NCI-H1417 (cell line): ENCODE data around the gene DCAF10.
"Not testable (repeated sequence)": the region's sequence is repeated elsewhere in the genome, so short reads cannot be mapped to it uniquely, and the experiment has no call there.

Experiments used
- DNase-seq, 3 experiments: peaks; one replicate each; lab custom pipeline; 2025; lab: John Stamatoyannopoulos, UW

Gene DCAF10

DNA sequence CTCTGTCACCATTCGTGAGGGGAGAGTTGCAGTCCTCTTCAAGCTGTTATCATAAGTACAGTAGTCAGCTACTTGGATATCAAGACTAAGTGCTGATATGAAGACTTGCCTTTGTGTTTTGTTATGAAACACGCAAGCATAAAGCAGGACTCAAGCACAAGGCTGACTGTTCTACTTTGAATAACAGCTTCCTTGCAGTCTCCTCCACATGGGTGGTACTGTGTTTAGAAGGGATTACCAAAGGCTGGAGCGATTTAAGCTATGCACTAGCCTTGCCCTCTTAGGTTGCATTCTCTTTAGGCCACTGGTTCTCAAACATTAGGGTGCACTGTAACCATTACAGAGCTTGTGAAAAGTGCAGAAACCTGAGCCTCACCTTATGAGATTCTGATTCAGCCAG lies 61.9 kb downstream of the DCAF10 start:
- DNase-seq: no peak

- DNase-seq: no peak
These were observed 69.6 kb downstream of the DCAF10 start for GRCh38 chr9:37870081-37870798.

DNA sequence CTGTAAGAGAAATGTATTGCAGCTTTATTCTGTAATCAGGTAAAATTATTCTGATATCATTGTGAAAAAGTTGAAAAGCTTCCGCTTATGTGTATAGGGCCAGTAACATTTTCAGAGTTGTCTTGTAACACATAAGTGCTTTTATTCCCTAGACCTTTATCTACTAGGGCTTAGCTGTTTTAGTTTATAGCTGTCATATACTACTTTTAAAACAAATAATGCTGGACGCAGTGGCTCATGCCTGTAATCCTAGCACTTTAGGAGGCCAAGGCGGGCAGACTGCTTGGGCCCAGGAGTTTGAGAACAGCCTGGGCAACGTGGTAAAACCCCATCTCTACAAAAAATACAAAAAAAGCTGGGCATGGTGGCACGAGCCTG lies 70.2 kb downstream of the DCAF10 start:
- DNase-seq: no peak

DNA sequence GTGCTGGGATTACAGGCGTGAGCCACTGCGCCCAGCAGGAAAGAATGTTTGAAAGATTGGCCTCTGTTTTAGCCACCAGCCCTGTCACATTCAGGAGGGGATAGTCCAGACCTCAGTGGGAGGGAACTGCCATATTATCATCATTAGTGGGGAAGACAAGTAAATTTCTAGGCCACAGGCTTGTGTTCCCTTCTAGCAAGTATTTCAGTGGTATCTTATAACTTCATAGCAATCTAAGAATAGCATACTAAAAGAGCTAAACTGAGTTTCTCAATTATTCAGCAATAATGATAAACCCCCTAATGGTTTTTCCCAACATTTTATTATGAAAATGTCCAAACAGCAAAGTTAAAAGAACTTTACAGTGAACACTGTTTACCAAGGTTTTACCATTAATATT lies 73.4 kb downstream of the DCAF10 start:
- DNase-seq: no peak

DNA sequence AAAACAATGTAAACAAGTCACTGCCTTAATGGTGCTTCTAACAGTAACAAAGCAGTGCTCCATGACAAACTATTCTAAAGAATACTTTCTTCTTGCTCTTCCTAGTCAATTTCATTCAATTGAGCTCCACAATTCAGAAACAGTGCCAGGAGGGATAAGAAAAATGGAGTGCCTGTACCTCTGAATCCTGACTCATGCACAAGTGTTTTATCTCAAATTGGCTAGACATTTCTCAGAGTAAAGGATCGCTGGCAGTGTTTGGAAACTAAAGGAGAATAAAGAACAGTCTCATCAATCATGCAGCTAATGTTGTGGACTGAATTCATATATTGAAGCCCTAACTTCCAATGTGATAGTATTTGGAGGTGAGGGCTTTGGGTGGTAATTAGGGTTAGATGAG lies 75.8 kb downstream of the DCAF10 start:
- DNase-seq: no peak

GRCh38 chr9:37880916-37881479 lies 80.4 kb downstream of the DCAF10 start:
- no peak for DNase-seq

DNA sequence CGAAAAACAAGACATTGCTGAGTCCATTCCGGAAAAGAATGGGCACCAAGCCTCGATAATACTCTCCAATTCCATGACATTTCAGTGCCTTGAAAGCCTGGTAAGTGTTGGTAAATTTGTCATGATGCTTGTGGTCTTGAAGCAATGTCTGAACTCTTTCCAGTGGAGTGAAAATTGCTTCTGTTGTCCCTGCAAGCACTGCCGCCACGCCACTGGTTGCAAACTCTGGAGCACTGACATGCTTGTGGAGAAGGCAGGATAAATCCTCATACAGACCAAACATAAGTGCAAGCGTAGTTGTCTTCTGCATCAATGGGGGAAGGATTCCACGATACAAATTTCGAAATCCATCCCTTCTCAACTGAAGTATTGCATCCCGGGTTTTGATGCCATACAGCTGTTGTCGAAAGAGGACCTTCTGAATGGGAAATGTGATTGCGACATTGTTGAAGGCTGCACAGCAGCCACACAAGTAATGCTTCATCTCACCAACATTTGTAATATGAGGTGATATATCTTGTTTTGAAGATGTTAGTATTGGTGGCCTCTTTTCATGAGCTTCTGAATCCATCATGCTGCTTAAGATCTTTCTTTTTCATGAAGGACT lies 87.5 kb downstream of the DCAF10 start:
- not testable (repeated sequence) for DNase-seq

- no peak for DNase-seq
These were observed 88.9 kb downstream of the DCAF10 start for GRCh38 chr9:37889536-37889935.

DNA sequence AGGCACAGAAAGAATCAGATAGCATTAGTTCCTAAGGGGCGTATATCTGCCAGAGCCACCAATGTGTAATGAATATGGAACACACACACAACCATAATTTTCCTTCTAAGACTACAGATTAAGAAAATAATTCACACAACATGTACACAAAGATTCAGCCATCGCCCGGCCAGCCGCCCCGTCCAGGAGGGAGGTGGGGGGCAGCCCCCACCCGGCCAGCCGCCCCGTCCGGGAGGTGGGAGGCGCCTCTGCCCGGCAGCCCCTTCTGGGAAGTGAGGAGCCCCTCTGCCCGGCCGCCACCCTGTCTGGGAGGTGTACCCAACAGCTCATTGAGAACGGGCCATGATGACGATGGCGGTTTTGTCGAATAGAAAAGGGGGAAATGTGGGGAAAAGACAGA lies 90.4 kb downstream of the DCAF10 start:
- not testable (repeated sequence) for DNase-seq

DNA sequence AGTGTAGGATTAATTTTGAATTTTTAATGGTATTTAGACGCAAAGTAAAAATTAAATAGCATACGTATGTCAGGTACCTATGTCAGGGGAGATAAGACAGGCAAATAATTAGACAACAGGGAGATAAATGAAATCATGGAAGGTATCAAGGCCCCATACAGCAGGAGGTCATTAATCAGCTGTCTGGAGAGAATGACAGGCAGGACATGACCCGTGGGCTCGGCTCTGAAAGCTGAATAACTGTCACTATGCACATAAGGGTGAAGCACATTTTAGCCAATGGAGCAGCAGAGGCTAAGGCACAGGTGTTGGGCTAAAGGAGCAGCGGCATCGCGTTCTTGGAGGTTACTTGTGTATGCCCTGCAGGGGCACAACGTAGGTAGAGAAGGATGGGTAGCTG lies 91.5 kb downstream of the DCAF10 start:
- DNase-seq: peak in 1 of 3 experiments; percentile 4

- no peak for DNase-seq
These were observed 97.1 kb downstream of the DCAF10 start for GRCh38 chr9:37897665-37898064.

DNA sequence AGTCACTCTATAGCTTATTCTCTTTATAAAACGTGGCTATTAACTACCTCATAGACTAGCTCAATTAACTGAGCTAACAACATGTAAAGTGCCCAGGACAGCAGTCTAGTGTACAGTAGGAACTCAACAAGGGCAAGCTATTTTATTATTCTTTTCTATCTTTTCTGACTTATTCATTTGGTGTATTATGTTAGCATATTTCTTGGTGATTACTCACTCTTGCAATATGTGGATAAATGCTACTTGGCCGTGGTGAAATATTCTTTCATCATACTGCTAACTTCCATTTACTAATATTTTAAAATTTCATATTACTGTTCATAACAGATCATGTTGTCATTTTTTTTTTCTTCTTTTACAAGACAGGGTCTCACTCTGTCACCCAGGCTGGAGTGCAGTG lies 98.4 kb downstream of the DCAF10 start:
- no peak for DNase-seq

- no peak for DNase-seq
These were observed 101.5 kb downstream of the DCAF10 start for GRCh38 chr9:37902131-37902530.

DNA sequence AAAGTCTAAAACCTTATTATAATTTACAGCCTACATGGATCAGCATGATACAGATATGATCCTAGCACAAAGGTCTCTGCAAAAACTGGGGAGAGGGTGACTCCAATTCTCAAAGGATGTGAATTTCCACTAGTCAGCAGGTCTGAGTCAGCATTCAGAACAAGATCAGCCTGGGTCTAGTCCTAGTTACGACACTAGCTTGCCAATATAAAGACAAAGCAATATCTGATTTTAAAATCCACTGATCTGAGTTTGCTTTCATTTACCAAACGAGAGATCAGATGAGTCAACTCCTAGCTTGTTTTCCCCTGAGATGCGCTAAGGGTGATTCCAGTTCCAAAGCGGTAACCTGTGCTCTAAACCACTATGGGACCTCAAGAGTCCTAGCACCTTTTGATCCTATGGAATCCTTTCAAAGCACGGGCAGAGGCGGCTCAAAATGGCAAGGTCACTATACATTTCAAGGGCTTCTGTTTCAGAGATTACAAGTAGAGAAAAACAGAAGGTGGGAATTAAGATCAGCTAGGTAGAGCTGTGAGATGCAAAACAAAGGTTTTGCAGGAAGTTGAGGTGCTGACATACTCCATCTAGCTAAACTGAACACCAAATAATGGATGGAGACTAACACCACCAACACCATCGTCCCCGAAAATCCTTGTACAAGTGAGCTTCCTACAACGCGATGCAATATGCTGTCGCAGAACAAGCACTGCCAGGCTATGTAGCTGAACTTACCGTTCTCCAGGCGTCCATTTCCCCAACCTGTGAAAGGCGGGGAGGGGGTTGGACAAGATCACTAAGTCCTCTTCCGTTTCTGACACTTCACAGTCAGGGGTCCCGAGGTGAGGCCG lies 102.4 kb downstream of the DCAF10 start:
- peak in 2 of 3 experiments; percentile 57 to 62 for DNase-seq

- peak; percentile 90 to 93 (median 91) for DNase-seq
These were observed 103.2 kb downstream of the DCAF10 start, which contains the start of gene SLC25A51 for GRCh38 chr9:37903647-37904444. Gene SLC25A51, minus strand, starts transcription at chr9:37904127. Its CDS starts 15,577 bp downstream, at chr9:37888550.

DNA sequence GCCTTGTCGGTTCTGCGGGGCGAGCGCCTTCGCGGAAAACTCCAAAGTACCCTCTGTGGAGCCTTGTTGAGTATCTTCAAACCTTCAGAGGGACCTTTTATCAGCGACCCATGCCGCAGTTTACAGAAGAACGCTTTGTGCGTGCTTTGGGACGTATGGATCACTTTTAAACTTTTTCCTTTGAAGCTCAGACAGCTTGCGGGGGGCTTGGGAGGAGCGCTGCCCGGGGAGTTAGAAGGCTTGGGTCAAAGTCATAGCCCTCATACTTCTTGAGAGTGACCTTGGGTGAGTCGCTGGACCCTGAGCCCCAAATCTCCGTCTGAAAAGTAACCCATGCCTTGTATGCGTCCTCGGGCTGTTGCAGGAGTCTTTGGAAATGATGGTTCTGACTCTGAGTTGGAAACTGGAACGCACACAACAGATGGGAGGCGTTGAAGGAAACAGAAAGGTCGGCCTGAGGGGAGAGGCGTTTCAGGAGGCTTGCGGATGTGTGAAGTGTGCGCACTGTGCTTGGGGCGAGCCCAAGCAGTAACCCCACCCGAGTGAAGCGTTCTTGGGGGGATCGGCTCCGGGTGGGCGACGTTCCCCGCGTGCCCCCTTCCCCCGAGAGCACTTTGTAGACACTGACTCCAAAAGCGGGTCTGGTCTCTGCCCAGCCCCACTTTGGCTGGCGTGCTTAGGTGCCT lies 104.0 kb downstream of the DCAF10 start:
- peak in 1 of 3 experiments; percentile 75 for DNase-seq

DNA sequence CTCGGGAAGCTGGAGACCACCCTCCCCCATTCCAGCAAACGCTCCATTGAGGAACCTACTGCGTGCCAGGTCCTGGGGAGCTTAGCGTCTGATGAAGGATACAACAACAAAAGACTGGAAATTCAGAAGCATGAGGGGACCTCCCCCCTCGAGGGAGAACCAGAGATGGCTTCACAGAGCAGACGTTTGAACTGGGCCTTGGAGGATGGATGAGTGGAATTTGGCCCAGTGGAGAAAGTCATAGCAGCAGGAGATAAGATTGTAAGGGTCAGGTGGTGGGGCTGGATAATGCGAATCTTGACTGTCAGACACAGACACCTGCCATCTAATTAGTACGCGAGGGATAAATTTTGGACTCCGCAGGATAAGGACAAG lies 104.5 kb downstream of the DCAF10 start:
- DNase-seq: peak in 2 of 3 experiments; percentile 11 to 52

DNA sequence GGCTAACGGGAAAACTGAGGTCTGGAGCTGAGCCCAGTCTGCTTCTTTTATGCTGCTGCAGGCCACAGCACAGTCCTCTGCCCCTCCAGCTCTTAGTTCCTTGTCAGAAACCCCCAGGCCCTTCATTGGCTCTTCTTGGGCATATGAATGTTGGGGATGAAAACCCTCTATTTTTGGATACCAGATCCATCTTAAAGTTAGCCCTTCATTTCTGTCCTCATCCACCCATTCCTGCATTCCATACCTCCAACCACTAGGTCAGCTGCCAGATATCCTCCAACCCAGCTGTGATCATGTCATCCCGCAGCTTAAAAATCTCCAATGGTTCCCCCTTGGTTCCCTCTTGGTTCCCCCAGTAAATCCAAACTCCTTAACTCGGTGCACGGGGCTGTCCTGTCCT lies 105.2 kb downstream of the DCAF10 start:
- no peak for DNase-seq

DNA sequence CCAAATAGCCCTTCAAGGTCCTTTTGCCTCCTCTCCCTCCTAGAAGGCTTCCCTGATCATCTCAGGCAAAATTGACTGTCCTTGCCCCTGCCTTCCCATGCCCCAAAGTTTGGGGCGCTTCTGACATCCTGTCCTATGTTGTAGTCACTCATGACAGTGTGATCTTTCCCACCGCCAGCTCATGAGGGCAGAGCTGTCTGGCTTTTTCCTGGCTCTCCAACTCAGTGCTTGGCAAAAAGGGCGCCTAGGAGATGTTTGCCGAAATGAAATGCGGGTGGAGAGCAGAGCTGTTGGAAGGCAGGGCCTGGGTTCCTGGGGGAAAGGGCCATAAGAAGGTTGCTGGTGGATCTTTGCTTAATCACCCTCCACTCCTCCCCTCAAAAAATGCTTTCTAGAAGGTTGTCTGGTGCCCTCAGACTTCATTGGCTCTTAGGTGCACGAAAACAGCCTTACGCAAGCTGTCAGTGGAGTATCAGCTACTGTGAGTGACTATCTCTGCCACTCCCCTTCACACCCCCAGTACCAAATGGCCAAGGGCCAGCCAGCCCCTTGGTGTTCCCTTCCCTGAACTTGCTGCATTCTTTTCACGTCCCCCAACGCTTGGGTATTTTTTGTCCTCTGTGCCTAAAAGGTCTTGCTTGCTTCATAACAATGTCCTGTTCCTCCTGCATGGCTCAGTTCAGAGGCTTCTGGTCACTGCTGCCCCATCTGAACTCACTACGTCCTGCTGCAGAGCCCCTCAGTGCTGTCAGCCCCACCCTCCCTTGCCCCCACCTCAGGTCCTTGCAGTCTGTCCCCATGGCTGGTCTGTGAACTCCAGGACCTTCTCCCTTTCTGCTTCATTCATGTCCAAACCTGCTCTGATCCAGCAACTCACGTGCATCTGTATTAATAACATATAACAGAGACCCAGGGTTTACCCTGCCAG lies 106.0 kb downstream of the DCAF10 start:
- no peak for DNase-seq

DNA sequence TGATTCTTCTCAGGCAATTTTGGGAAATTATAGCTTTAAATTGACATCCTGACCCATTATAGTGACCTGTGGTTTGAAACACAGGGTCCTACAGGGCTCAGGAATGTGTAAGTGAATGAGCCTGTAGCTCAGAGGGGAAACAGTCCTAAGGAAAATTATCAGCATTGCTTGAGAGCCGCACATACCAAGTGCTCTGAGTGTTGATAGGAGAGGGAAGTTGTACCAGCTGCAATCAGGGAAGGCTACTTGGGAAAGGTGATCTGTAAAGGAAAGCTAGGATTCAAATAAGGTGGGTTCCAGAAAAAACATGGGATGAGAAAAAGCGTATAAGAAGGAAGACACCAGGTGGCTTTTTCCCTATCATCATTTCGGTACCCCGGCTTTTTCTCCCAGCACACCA lies 107.7 kb downstream of the DCAF10 start:
- no peak for DNase-seq
